ENCODE measurements around the gene MBOAT1. TPM values are rescaled to one million over a fixed set of nuclear protein-coding genes. Genes with fewer than 3 reads are reported as not detected.

MBOAT1 gene
- total and polyA plus RNA-seq, 11 donors: 2.1 to 14.4 (median 3.3) TPM

DNA sequence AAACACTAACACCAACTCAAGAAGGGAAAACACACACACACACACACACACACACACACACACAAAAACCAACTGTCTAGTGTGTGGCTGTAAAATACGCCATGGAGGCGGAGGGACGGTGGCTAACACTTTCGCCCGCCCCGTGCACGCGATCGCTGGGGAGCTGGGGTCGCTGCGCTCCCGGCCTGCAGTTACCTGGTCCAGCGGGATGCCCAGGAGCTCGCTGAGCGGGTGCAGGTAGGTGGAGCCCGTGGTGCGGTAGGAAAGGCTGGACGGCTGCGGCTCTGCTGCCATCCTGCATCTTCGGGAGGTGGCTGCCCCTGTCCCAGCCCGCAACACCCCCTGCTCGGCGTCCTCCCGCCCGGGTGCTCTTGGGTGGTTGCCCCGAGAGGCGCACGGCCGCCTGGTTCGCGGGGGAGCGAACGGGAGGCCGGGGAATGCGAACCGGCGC lies 303 bp downstream of the MBOAT1 start:
- peak overlapping the region; percentile 42 to 97 (median 82) for H3K4me3 ChIP-seq
- peak overlapping the region; percentile 82 to 96 (median 89) for H3K27ac ChIP-seq
- H3K27me3 ChIP-seq: no peaks in the 10 kb centered on the region
- H3K36me3 ChIP-seq: no peaks in the 10 kb centered on the region
- intact Hi-C loops (cut with DNase I): loop anchor here in 9 of 10 donors (1.0 to 10.0 kb wide), 8 partner anchors 45 to 193 kb away; partner anchors contain the start of gene E2F3 (in 4 of the 9)
- WGBS, 4 donors: 0 to 1% (median 0%) methylated on average over 3 to 37 of the region's 37 CpGs
- TF ChIP-seq CTCF (IDR thresholded peaks at IDR 0.05): no peak
- no peak for TF ChIP-seq POLR2A (IDR thresholded peaks at IDR 0.05)
- H3K4me1 ChIP-seq: peaks cover 5 to 62% (median 20%) of the 10 kb centered on the region in 12 donors
- no peaks in the 10 kb centered on the region for H3K9me3 ChIP-seq
- peak; percentile 3 to 48 (median 38) for ATAC-seq
- DNase-seq: peak in 1 of 5 donors; percentile 75

GRCh38 chr6:20211037-20211940 lies 980 bp downstream of the MBOAT1 start:
- 13 to 14% (median 13%) methylated on average over 17 of the region's 17 CpGs for WGBS, 4 donors
- Histone ChIP-seq H3K27ac (peak overlapping the region in 10 of 12 donors; percentile 84 to 96 (median 90)), H3K36me3 (no peaks in the 10 kb centered on the region), H3K27me3 (no peaks in the 10 kb centered on the region), H3K4me3 (peak overlapping the region; percentile 42 to 97 (median 82)), H3K9me3 (no peaks in the 10 kb centered on the region), H3K4me1 (peaks cover 5 to 62% (median 19%) of the 10 kb centered on the region in 12 donors)
- no peak for DNase-seq
- TF ChIP-seq CTCF (IDR thresholded peaks at IDR 0.05): no peak
- no peak for TF ChIP-seq POLR2A (IDR thresholded peaks at IDR 0.05)
- ATAC-seq: no peak
- intact Hi-C loops (cut with DNase I): loop anchor here in 9 of 10 donors (5.0 to 10.0 kb wide), 6 partner anchors 44 to 194 kb away; partner anchors contain the start of gene E2F3 (in 4 of the 9)

DNA sequence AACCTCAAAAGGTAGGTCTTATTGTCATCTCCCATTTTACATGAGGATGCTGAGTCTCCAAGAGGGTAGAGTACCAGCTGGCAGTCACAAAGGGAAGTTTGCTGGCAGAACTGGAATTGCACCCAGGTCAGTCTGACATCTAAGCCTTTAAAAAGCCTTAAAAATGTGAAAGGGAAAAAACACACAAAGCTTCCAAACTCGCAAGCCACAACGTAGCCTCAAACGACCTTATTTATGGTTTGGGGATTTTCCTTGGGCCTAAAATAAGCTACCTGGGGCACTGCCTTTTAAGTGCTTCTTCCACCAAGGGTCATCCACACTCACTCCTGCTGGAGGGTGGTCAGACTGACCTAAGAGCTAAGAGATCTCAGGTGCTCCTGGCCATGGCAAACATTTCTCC lies 2.1 kb downstream of the MBOAT1 start:
- no peak for TF ChIP-seq POLR2A (IDR thresholded peaks at IDR 0.05)
- no peak for TF ChIP-seq CTCF (IDR thresholded peaks at IDR 0.05)
- ATAC-seq (no peak), DNase-seq (no peak)
- no peaks in the 10 kb centered on the region for H3K27me3 ChIP-seq
- peaks cover 5 to 72% (median 19%) of the 10 kb centered on the region in 12 donors for H3K4me1 ChIP-seq
- intact Hi-C loops (cut with DNase I): loop anchor here in 9 of 10 donors (5.0 to 10.0 kb wide), 6 partner anchors 43 to 195 kb away; partner anchors contain the start of gene E2F3 (in 4 of the 9)
- H3K9me3 ChIP-seq: no peaks in the 10 kb centered on the region
- peak overlapping the region in 2 of 12 donors; percentile 84 to 92 for H3K27ac ChIP-seq
- no peak overlapping the region for H3K4me3 ChIP-seq
- WGBS, 4 donors: 64 to 77% (median 67%) methylated on average over 3 of the region's 3 CpGs
- H3K36me3 ChIP-seq: no peaks in the 10 kb centered on the region
